Measurements from ENCODE around the gene MEIS1. TPM values are rescaled to one million over a fixed set of nuclear protein-coding genes. Genes with fewer than 3 reads are reported as not detected.

MEIS1 gene
- total RNA-seq, 2 donors from 2014 or later, result 15.4 to 23.7 TPM

GRCh38 chr2:66414896-66415295 lies 20.0 kb upstream of the MEIS1 start:
- H3K27me3 ChIP-seq (replicated peaks; ENCODE audit: insufficient read depth), result no peaks in the 10 kb centered on the region
- 90% methylated on average over 1 of the region's 1 CpG for WGBS

GRCh38 chr2:66418381-66418780 lies 16.5 kb upstream of the MEIS1 start:
- Histone ChIP-seq H3K27ac (no peak overlapping the region), H3K36me3 (no peaks in the 10 kb centered on the region), H3K4me1 (replicated peaks) (no peaks in the 10 kb centered on the region), H3K9me3 (no peaks in the 10 kb centered on the region), H3K27me3 (replicated peaks; ENCODE audit: insufficient read depth) (no peaks in the 10 kb centered on the region), H3K4me3 (no peak overlapping the region)
- TF ChIP-seq POLR2A (IDR thresholded peaks at IDR 0.05) (no peak), POLR2AphosphoS5 (IDR thresholded peaks at IDR 0.05) (no peak), CTCF (IDR thresholded peaks at IDR 0.05) (no peak)
- no peak for DNase-seq (ENCODE audit: low spot score)
- WGBS, result 95% methylated on average over 18 of the region's 18 CpGs
- intact Hi-C loops (cut with DNase I), result no loop called here

More at GRCh38 chr2:66414896-66415295, 20.0 kb upstream of the MEIS1 start:
- no peaks in the 10 kb centered on the region for H3K36me3 ChIP-seq
- no peak for TF ChIP-seq POLR2A (IDR thresholded peaks at IDR 0.05)
- no peak for TF ChIP-seq POLR2AphosphoS5 (IDR thresholded peaks at IDR 0.05)
- no peak for TF ChIP-seq CTCF (IDR thresholded peaks at IDR 0.05)
- no peaks in the 10 kb centered on the region for H3K9me3 ChIP-seq
- H3K4me1 ChIP-seq (replicated peaks), result no peaks in the 10 kb centered on the region
- H3K4me3 ChIP-seq, result no peak overlapping the region
- no peak for DNase-seq (ENCODE audit: low spot score)
- intact Hi-C loops (cut with DNase I), result no loop called here
- no peak overlapping the region for H3K27ac ChIP-seq

- DNase-seq (ENCODE audit: low spot score), result no peak
- no peaks in the 10 kb centered on the region for H3K9me3 ChIP-seq
- no peaks in the 10 kb centered on the region for H3K4me1 ChIP-seq (replicated peaks)
- intact Hi-C loops (cut with DNase I), result loop anchor here (10.0 kb wide), 1 partner anchor 777 kb away; no protein-coding TSS in a partner anchor
- H3K27ac ChIP-seq, result peak overlapping the region in 1 of 2 donors; percentile 1
- TF ChIP-seq POLR2A (IDR thresholded peaks at IDR 0.05), result no peak
- TF ChIP-seq POLR2AphosphoS5 (IDR thresholded peaks at IDR 0.05), result no peak
- TF ChIP-seq CTCF (IDR thresholded peaks at IDR 0.05), result no peak
- no peak overlapping the region for H3K4me3 ChIP-seq
- H3K27me3 ChIP-seq (replicated peaks; ENCODE audit: insufficient read depth), result peaks cover 9% of the 10 kb centered on the region
- no peaks in the 10 kb centered on the region for H3K36me3 ChIP-seq
- 85% methylated on average over 1 of the region's 1 CpG for WGBS
These were observed 13.3 kb upstream of the MEIS1 start for GRCh38 chr2:66421612-66422011.

GRCh38 chr2:66423391-66424124 lies 11.4 kb upstream of the MEIS1 start:
- peaks cover 14% of the 10 kb centered on the region for H3K27me3 ChIP-seq (replicated peaks; ENCODE audit: insufficient read depth)
- no peak overlapping the region for H3K27ac ChIP-seq
- TF ChIP-seq CTCF (IDR thresholded peaks at IDR 0.05) (peak in 1 of 4 experiments; percentile 8), POLR2AphosphoS5 (IDR thresholded peaks at IDR 0.05) (no peak), POLR2A (IDR thresholded peaks at IDR 0.05) (no peak)
- H3K36me3 ChIP-seq, result no peaks in the 10 kb centered on the region
- intact Hi-C loops (cut with DNase I), result loop anchor here (10.0 kb wide), 1 partner anchor 779 kb away; no protein-coding TSS in a partner anchor
- H3K4me3 ChIP-seq, result no peak overlapping the region
- no peaks in the 10 kb centered on the region for H3K9me3 ChIP-seq
- H3K4me1 ChIP-seq (replicated peaks), result no peaks in the 10 kb centered on the region
- WGBS, result 91% methylated on average over 2 of the region's 2 CpGs
- no peak for DNase-seq (ENCODE audit: low spot score)
